ELR (cell line): ENCODE measurements around the gene GMDS.
"Not testable (repeated sequence)": the region's sequence is repeated elsewhere in the genome, so short reads cannot be mapped to it uniquely, and the experiment has no call there.

Source experiments
- DNase-seq: peaks from one replicate; pipeline ENCODE4 v3.0.0-alpha.2; 2015; ENCODE audit warnings: low read depth

GMDS gene

GRCh38 chr6:1708820-1709219, 536.6 kb downstream of the GMDS start:
- DNase-seq, result no peak

DNA sequence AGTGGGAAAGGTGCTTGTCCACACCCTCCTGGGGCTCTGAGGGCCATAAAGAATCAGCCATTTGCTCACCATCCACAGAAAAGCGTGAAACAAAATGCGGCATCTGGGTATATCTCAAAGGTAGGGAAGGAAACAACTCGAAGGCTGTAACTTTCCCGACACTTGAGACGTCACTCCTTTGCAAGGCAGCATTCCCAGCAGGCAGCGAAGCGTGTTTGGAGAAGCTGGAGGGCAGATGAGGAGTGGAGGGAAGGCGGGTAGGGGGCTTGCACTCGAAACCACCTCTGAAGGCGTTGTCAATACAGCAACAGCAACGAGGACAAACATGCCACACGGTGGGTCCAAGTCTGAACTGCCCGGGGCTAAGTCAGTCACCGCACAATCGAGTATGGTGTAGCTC, 537.3 kb downstream of the GMDS start:
- DNase-seq, result no peak

- no peak for DNase-seq
Observed at GRCh38 chr6:1705630-1706029, 539.8 kb downstream of the GMDS start.

DNA sequence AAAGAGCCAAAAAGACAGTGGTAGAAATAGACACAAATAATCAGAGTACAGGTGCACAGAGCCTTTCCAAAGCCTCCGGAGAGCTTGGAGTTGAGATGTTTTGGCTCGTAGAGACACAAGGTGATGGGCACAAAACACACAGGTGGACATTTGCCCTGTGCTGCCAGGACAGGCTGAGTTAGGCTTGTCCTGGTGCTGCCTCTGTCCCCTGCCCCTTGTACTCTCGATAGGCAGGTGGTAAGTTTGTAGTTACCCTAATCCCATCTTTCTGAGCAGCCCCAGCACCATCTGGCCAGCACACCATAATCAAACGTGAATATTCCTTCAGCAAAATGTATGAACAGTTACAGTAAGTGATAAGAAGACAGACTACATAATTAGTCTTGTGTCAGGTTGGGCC, 540.2 kb downstream of the GMDS start:
- DNase-seq, result no peak

GRCh38 chr6:1704711-1705110, 540.7 kb downstream of the GMDS start:
- DNase-seq, result no peak

DNA sequence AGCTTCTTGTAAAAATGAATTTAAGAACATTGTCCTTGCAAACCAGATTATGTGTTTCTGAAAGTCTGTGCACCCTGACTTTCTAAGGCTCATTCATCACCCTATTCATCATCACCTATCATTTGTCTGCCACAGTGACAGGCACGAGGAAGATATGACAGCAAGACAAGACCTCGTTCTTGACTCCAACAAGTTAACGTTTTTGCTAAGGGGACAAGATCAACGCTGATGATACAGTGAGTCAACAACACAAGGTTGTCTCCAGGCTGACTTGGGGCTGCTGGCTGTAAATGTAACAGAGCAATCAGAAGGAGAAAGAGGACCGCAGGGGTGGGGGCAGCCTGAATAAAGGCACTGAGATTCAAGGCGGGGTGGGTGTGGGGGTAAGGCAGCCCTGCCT, 541.5 kb downstream of the GMDS start:
- DNase-seq, result no peak

DNA sequence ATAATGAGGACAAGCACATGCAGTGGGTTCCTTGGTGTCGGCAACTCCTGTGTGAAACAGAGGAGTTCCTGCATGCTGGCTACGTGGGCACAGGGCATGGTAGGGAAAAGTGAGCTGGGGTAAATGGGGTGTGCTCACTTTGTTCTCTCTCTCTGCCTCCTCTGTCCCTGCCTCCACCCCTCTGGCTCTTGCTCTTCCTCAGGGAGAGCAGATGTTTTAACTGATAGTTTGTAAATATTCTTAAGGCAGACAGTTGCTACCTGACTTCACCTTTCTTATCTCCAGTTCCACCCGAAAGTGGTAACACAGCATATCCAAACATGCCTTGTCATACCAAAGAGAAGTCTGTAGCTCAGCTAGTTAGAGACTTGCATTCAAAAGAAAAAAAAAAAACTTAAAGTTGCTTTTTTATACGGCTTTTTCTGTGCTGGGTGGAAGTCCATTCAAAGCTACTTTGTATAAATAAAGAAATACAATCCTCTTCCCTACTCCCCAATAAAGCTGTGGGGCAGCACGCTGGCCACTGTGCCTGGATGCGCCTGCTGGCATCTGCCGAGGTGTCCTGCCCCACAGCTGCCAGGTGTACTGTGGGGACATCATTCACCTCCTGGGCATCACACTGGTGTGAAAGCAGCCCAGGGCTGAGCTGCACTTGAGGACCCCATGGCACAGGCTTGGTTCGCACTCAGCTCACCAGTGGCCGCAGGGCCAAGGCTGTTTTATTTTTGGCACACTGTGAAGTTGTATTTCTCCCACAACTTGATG, 542.1 kb downstream of the GMDS start:
- no peak for DNase-seq

GRCh38 chr6:1702580-1703051, 542.8 kb downstream of the GMDS start:
- DNase-seq, result no peak

- DNase-seq, result peak; percentile 94
Observed at GRCh38 chr6:1701668-1702353, 543.6 kb downstream of the GMDS start.

DNA sequence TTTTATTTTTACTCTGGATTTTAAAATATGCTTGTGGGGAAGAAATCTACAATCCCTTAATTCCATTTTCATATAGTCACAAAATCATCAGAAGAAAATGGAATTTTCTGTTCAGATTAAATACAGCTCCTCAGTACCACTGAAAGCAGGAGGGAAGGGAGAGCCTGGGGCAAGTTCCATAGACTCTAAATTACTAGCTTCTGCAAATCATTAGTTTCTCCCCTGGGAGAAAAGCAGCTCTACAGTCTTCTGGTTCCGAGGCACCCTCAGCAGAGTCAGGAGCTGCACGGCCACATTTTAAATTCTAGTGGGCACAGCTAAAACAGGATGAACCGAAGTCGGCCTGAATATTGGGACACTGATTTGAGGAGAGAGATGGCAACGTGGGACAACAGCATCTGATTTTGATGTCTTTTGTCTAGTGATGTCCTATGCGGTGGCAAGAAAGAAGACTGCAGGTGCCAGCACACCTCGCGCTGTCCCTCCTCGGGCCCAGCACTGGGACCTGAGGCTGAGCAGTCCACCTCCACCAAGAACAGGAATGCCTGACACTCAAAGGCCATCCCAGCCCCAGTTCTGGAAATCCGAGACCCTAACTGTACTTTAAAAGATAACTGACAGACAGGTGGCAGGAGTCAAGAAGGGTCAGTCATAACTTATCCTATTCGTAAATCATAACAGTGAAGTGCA, 545.0 kb downstream of the GMDS start:
- DNase-seq, result no peak

DNA sequence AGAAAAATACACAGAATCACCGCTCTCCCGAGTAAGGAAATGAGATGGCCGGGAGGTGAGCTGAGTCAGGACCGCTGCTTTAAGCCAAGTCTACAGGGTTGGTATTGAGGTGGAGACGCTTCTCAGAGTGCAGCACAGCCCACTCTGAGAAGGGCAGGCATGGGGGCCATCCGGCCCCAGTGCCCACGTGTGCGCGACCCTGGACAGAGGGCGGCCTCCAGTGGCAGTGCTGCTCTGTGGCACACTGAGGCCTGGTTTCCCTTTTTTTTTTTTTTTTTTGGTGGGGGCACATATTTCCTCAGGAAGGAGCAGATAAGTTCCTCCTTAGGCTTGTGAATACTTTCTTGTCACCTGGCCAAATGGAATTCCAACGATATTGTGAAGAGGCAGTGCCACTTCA, 546.9 kb downstream of the GMDS start:
- no peak for DNase-seq

DNA sequence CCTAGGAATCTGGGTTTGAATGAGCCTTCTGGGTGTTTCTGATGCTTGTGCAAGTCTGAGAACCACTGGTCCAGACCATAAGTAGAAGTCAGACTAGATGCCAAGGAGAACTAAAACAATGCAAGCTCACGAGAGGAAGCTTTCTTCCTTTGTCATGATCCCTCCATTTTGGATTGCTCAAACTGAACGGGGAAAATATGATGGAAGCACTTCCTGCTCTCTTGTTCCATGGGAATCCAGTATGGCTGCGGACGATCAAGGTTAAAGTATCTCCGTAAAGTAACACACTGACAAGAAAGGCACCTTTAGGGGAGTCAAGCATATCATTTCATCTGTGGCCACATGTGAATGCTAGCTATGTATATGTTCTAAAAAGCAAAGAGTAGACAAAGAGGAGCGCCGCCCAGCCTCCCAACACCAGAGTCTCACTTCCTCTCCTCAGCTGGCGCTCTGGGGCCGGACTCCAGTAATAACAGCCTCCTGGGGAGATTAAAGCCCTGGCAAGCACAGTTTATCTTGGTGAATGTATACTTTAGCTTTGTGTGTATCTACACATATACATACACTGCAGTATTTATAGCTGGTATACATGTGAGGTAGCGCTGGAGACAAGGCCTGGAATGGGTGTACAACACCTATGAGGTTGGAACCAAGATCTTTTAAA, 547.6 kb downstream of the GMDS start:
- DNase-seq, result no peak

- DNase-seq, result no peak
Observed at GRCh38 chr6:1696463-1696850, 548.9 kb downstream of the GMDS start.

DNA sequence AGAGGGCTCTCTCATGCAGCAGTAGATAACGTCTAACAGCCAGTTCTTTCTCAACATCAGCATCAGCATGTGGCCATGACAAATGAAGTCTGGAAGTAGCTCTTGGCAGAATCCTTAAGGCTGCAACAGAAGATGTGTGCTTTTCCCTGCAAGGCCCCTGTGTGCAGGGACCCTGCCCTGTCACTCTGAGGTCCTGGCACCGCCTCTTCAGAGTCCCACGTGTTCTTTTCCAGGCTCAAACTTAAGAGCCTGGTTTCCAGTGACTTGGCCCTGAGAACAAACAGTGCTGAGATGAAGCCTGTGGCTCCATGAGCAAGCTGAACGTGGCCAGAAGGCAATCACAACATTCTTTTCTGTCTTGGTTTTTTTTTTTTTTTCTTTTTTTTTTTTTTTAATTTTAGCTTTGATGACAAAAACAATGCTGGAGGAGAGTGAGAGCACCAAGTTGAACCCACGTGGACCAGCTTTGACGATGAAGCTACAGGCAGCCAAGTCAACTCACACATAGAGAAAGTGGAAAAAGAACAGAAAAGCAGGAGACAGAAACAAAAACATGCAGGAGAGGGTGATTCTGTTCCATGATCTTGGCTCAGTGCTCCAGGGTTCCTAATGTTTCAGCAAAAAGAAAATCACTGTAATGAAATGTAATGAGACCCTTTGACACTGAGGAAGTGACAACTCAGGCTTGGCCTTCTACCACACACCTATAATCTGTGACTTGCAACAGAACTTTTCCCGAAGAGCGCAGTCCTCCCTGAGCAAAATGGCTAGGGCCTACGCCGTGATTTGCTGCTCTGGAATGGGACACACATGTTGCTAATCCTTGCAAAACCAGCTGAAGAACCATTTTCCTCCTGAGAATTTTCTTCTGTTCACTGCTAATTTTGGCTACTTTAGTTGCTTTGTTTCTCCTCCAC, 549.6 kb downstream of the GMDS start:
- DNase-seq, result no peak

GRCh38 chr6:1691828-1692227, 553.6 kb downstream of the GMDS start:
- DNase-seq, result not testable (repeated sequence)

DNA sequence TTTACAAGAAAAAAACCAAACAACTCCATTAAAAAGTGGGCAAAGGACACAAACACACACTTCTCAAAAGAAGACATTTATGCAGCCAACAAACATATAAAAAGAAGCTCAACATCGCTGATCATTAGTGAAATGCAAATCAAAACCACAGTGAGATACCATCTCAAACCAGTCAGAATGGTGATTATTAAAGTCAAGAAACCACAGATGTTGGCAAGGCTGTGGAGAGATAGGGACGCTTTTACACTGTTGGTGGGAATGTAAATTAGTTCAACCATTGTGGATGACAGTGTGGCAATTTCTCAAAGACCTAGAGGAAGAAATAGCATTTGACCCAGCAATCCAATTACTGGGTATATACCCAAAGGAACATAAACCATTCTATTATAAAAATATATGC, 554.7 kb downstream of the GMDS start:
- not testable (repeated sequence) for DNase-seq

GRCh38 chr6:1689141-1689540, 556.3 kb downstream of the GMDS start:
- peak; percentile 30 for DNase-seq

GRCh38 chr6:1688396-1688795, 557.0 kb downstream of the GMDS start:
- DNase-seq, result no peak

GRCh38 chr6:1687402-1687801, 558.0 kb downstream of the GMDS start:
- no peak for DNase-seq

GRCh38 chr6:1686117-1687098, 559.0 kb downstream of the GMDS start:
- DNase-seq, result peak; percentile 91
